Measurements from ENCODE around the gene DQX1.
"Not testable (repeated sequence)": the region's sequence is repeated elsewhere in the genome, so short reads cannot be mapped to it uniquely, and the experiment has no call there.

Gene DQX1

GRCh38 chr2:74491648-74492544, 34.1 kb downstream of the DQX1 start:
- no peak for DNase-seq

- no peak for DNase-seq
These were observed 36.1 kb downstream of the DQX1 start for GRCh38 chr2:74489906-74490305.

- DNase-seq = no peak
These were observed 37.2 kb downstream of the DQX1 start for GRCh38 chr2:74488643-74489481.

- DNase-seq = no peak
These were observed 39.9 kb downstream of the DQX1 start for GRCh38 chr2:74486141-74486540.

GRCh38 chr2:74483675-74484164, 42.3 kb downstream of the DQX1 start:
- DNase-seq = not testable (repeated sequence)

- peak; percentile 98 for DNase-seq
These were observed 43.0 kb downstream of the DQX1 start, which contains the start of the genes CCDC142 and TTC31 for GRCh38 chr2:74482801-74483674. CCDC142 (minus strand) TSS chr2:74482998; CDS start chr2:74482837, 161 bp downstream. TTC31 (plus strand) TSS chr2:74483081; CDS start chr2:74483096, 15 bp downstream.

- peak; percentile 28 for DNase-seq
These were observed 43.9 kb downstream of the DQX1 start for GRCh38 chr2:74481961-74482800.

- DNase-seq = no peak
These were observed 44.6 kb downstream of the DQX1 start for GRCh38 chr2:74481431-74481830.

- DNase-seq = no peak
These were observed 51.1 kb downstream of the DQX1 start for GRCh38 chr2:74474899-74475298.

- no peak for DNase-seq
These were observed 51.5 kb downstream of the DQX1 start for GRCh38 chr2:74474481-74474880.

GRCh38 chr2:74472945-74473258, 53.1 kb downstream of the DQX1 start:
- DNase-seq = no peak

GRCh38 chr2:74472086-74472944, 53.7 kb downstream of the DQX1 start, which contains the start of gene MRPL53:
MRPL53 (minus strand) TSS chr2:74472680; CDS start chr2:74472660, 20 bp downstream.
- DNase-seq = peak; percentile 93

GRCh38 chr2:74471332-74472065, 54.5 kb downstream of the DQX1 start:
- DNase-seq = no peak

GRCh38 chr2:74470742-74471141, 55.3 kb downstream of the DQX1 start:
- DNase-seq = not testable (repeated sequence)

Data from NCI-H510A treated with DMSO at 0.1 percent for 48 hours (cell line).